RWPE2 (cell line): Measurements from ENCODE around the gene NOP56.

Source experiments
- ATAC-seq: fragments of 200-7000 bp; cut with Tn5 transposase; 3 replicates; pipeline ENCODE4 v1.9.1; 2021; ENCODE audit warnings: low read depth
- DNase-seq: peaks from one replicate; pipeline ENCODE4 v3.0.0-alpha.2; 2020; ENCODE audit warnings: low spot score
- H3K27ac ChIP-seq: fragments of 450-650 bp; 2 replicates; pipeline ENCODE4 v1.5.1; 2017; ENCODE audit warnings: mild to moderate bottlenecking; ENCODE audit not compliant: poor library complexity, severe bottlenecking
- H3K27me3 ChIP-seq: fragments of 250-450 bp; sonication (Bioruptor Pico); 2 replicates; pipeline ENCODE4 v1.5.1; 2021; ENCODE audit warnings: mild to moderate bottlenecking, moderate library complexity; ENCODE audit not compliant: insufficient read depth, poor library complexity, severe bottlenecking
- H3K36me3 ChIP-seq: fragments of 250-450 bp; sonication (Bioruptor Pico); 2 replicates; pipeline ENCODE4 v1.5.1; 2020; ENCODE audit warnings: low read depth, mild to moderate bottlenecking, moderate library complexity
- H3K4me1 ChIP-seq: fragments of 250-450 bp; sonication (Bioruptor Pico); 2 replicates; pipeline ENCODE4 v1.5.1; 2021; ENCODE audit warnings: mild to moderate bottlenecking, moderate library complexity; ENCODE audit not compliant: insufficient read depth, poor library complexity, severe bottlenecking
- H3K4me3 ChIP-seq: fragments of 250-450 bp; sonication (Bioruptor Pico); 2 replicates; pipeline ENCODE4 v1.5.1; 2021; ENCODE audit warnings: mild to moderate bottlenecking, moderate library complexity; ENCODE audit not compliant: severe bottlenecking
- H3K9me3 ChIP-seq: fragments of 250-450 bp; sonication (Bioruptor Pico); 2 replicates; pipeline ENCODE4 v1.5.1; 2021; ENCODE audit warnings: mild to moderate bottlenecking, moderate library complexity; ENCODE audit not compliant: severe bottlenecking
- CTCF ChIP-seq: fragments of 450-650 bp; IDR thresholded peaks from one replicate; pipeline ENCODE4 v1.5.1; 2017; ENCODE audit warnings: mild to moderate bottlenecking, moderate library complexity; ENCODE audit not compliant: poor library complexity, severe bottlenecking

NOP56 gene

GRCh38 chr20:2651772-2652723 is at the start of gene NOP56:
TSS of gene NOP56 (plus strand) at chr20:2652632. CDS start at chr20:2652661, 29 bp downstream.
- Histone ChIP-seq H3K9me3 (no peaks in the 10 kb centered on the region), H3K27ac (peak within 1 kb of the TSS; percentile 81), H3K4me1 (peaks cover 4% of the 10 kb centered on the region), H3K4me3 (peak within 1 kb of the TSS; percentile 56), H3K36me3 (peaks cover 45% of the 10 kb centered on the region), H3K27me3 (no peaks in the 10 kb centered on the region)
- no peak for TF ChIP-seq CTCF
- DNase-seq, result peak; percentile 89
- peak; percentile 90 for ATAC-seq

GRCh38 chr20:2602746-2603145 is 49.7 kb upstream of the NOP56 start:
- H3K9me3 ChIP-seq, result peaks cover 15% of the 10 kb centered on the region
- no peak overlapping the region for H3K27ac ChIP-seq
- H3K4me3 ChIP-seq, result no peak overlapping the region
- TF ChIP-seq CTCF, result no peak
- no peaks in the 10 kb centered on the region for H3K36me3 ChIP-seq
- DNase-seq, result no peak
- no peak for ATAC-seq
- no peaks in the 10 kb centered on the region for H3K4me1 ChIP-seq
- no peaks in the 10 kb centered on the region for H3K27me3 ChIP-seq

- Histone ChIP-seq H3K4me3 (no peak overlapping the region), H3K27me3 (no peaks in the 10 kb centered on the region), H3K36me3 (no peaks in the 10 kb centered on the region), H3K27ac (no peak overlapping the region), H3K4me1 (no peaks in the 10 kb centered on the region), H3K9me3 (peaks cover 15% of the 10 kb centered on the region)
- no peak for TF ChIP-seq CTCF
- ATAC-seq (no peak), DNase-seq (no peak)
These were observed 48.5 kb upstream of the NOP56 start for GRCh38 chr20:2603816-2604505.

GRCh38 chr20:2604506-2604835 is 48.0 kb upstream of the NOP56 start:
- ATAC-seq (no peak), DNase-seq (no peak)
- Histone ChIP-seq H3K4me3 (no peak overlapping the region), H3K4me1 (no peaks in the 10 kb centered on the region), H3K9me3 (peaks cover 15% of the 10 kb centered on the region), H3K27me3 (no peaks in the 10 kb centered on the region), H3K36me3 (no peaks in the 10 kb centered on the region), H3K27ac (no peak overlapping the region)
- no peak for TF ChIP-seq CTCF
